ENCODE measurements around the gene RASIP1.
"Not testable (repeated sequence)": the region's sequence is repeated elsewhere in the genome, so short reads cannot be mapped to it uniquely, and the experiment has no call there.

Gene RASIP1

GRCh38 chr19:48735031-48735615 lies 5.3 kb downstream of the RASIP1 start:
- DNase-seq (ENCODE audit: low read depth): no peak

- DNase-seq (ENCODE audit: low read depth): no peak
Observed at GRCh38 chr19:48734625-48735024, 5.8 kb downstream of the RASIP1 start.

GRCh38 chr19:48731452-48731851 lies 9.0 kb downstream of the RASIP1 start:
- DNase-seq (ENCODE audit: low read depth): no peak

- no peak for DNase-seq (ENCODE audit: low read depth)
Observed at GRCh38 chr19:48728911-48729664, 11.3 kb downstream of the RASIP1 start.

GRCh38 chr19:48726556-48726955 lies 13.9 kb downstream of the RASIP1 start:
- no peak for DNase-seq (ENCODE audit: low read depth)

- DNase-seq (ENCODE audit: low read depth): peak; percentile 85
Observed at GRCh38 chr19:48724796-48725753, 15.3 kb downstream of the RASIP1 start.

GRCh38 chr19:48722196-48722708 lies 18.2 kb downstream of the RASIP1 start:
- DNase-seq (ENCODE audit: low read depth): no peak

GRCh38 chr19:48720613-48721296 lies 19.7 kb downstream of the RASIP1 start:
- peak; percentile 99 for DNase-seq (ENCODE audit: low read depth)

- DNase-seq (ENCODE audit: low read depth): no peak
Observed at GRCh38 chr19:48720251-48720612, 20.2 kb downstream of the RASIP1 start.

- no peak for DNase-seq (ENCODE audit: low read depth)
Observed at GRCh38 chr19:48719263-48720171, 20.9 kb downstream of the RASIP1 start, which contains the start of gene MAMSTR. Gene MAMSTR, minus strand, starts transcription at chr19:48719725. Its CDS starts 694 bp downstream, at chr19:48719031.

GRCh38 chr19:48718711-48719231 lies 21.6 kb downstream of the RASIP1 start:
- DNase-seq (ENCODE audit: low read depth): no peak

GRCh38 chr19:48718106-48718505 lies 22.3 kb downstream of the RASIP1 start:
- not testable (repeated sequence) for DNase-seq (ENCODE audit: low read depth)

- no peak for DNase-seq (ENCODE audit: low read depth)
Observed at GRCh38 chr19:48716562-48717291, 23.7 kb downstream of the RASIP1 start.

- no peak for DNase-seq (ENCODE audit: low read depth)
Observed at GRCh38 chr19:48715681-48716171, 24.7 kb downstream of the RASIP1 start.

GRCh38 chr19:48714759-48715675 lies 25.4 kb downstream of the RASIP1 start:
- no peak for DNase-seq (ENCODE audit: low read depth)

- peak; percentile 99 for DNase-seq (ENCODE audit: low read depth)
Observed at GRCh38 chr19:48713864-48714755, 26.3 kb downstream of the RASIP1 start.

Data from HS-27A (cell line).